ENCODE measurements around the gene STAC3.

- TF ChIP-seq CTCF (IDR thresholded peaks at IDR 0.05; ENCODE audit: low read length) (no peak), EZH2phosphoT487 (IDR thresholded peaks at IDR 0.05; ENCODE audit: low read length) (no peak)
Measured at GRCh38 chr12:57262126-57262822, 11.3 kb upstream of the STAC3 start.

All from MM.1S (cell line).